ENCODE results near the gene C1orf174.

Gene C1orf174

DNA sequence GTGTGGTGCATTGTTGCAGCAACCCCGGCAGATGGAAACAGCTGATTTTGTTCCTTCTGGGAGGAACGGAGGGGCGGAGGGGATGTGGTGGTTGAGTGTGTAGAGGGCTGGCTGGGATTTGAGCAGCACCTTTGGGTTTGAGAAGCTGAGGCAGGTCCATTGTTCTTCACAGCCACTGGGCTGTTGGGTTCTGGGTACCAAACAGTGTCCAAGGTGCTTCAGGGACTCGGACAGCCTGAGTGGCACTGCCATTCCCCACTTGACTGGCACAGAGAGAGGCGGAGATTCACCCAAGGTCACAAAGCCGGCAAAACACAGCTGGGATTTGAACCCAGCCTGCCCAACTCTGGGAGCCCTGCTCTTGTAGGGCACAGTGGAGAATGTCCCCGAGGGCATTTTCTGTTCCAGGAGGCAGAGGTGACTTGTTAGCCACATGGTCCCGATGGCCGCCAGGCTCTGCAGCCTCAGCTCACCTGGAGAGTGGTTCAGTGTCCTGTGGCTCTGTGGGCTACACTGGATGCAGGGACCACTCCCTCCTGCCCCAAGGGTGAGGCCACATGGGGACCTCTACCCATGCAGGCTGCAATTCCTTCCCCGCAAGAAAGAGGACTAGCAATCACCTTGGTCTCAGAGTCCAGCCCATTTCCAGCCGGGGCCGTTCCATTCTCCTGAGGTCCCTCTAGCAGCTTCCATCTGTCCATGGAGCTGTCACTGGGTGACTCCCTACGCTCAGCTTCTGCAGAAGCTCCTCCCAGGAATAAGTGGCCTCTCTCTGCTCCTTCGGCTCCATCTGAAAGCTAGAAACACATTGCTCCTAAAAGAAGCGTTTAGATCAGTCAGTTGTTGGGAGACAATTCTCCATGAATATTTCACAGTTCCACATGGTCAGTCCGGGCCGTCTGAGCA is 31.2 kb upstream of the C1orf174 start:
- no peak overlapping the region for H3K4me3 Mint-ChIP-seq
- peaks cover 4% of the 10 kb centered on the region for H3K36me3 Mint-ChIP-seq (ENCODE audit: low read depth)

DNA sequence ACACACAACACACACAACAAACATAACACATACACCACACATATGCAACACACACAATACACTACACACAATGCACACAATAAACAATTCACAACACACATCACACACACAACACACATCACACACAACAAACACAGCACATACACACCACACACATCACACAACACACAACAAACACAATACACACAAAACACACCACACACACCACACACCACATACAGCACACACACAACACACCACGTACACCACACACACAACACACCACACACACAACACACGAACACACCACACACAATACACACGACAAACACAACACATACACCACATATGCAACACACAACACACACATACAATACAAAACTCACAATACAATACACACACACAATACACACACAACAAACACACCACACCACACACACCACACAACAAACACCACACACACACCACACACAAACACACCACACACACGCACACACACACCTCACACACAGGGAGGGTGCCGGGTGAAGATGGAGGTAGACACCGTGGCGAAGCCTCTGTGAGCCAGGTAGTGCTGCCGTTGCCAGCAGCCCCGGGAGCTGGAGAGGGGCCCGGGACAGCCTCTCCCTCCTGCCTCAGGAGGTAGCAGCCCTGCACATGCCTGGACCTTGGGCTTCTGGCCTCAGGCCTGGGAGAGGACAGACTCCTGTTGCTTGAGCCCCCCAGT is 30.4 kb upstream of the C1orf174 start:
- H3K27me3 Mint-ChIP-seq (ENCODE audit: low read depth): no peaks in the 10 kb centered on the region
- peaks cover 4% of the 10 kb centered on the region for H3K36me3 Mint-ChIP-seq (ENCODE audit: low read depth)
- H3K4me3 Mint-ChIP-seq: no peak overlapping the region
- H3K27ac Mint-ChIP-seq: no peak overlapping the region
- no peaks in the 10 kb centered on the region for H3K4me1 Mint-ChIP-seq (ENCODE audit: low read depth)
- peaks cover 7% of the 10 kb centered on the region for H3K9me3 Mint-ChIP-seq

More for the DNA sequence above, 31.2 kb upstream of the C1orf174 start:
- Mint-ChIP-seq H3K9me3 (peaks cover 7% of the 10 kb centered on the region), H3K27ac (no peak overlapping the region), H3K4me1 (ENCODE audit: low read depth) (no peaks in the 10 kb centered on the region), H3K27me3 (ENCODE audit: low read depth) (no peaks in the 10 kb centered on the region)

DNA sequence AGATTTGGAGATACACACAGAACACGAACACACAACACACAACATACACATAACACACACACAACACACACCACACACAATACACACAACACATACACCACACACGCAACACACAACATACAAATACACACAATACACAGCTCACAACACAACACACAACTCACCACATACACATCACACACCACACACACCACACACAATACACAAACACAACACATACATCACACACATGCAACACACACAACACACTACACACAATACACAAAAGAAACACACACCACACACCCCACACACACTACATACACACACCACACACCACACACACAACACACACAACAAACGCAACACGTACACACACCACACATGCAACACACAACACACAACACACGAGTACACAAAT is 29.1 kb upstream of the C1orf174 start:
- Mint-ChIP-seq H3K9me3 (peaks cover 7% of the 10 kb centered on the region), H3K4me1 (ENCODE audit: low read depth) (no peaks in the 10 kb centered on the region), H3K27ac (no peak overlapping the region), H3K4me3 (no peak overlapping the region), H3K36me3 (ENCODE audit: low read depth) (peaks cover 4% of the 10 kb centered on the region), H3K27me3 (ENCODE audit: low read depth) (no peaks in the 10 kb centered on the region)

DNA sequence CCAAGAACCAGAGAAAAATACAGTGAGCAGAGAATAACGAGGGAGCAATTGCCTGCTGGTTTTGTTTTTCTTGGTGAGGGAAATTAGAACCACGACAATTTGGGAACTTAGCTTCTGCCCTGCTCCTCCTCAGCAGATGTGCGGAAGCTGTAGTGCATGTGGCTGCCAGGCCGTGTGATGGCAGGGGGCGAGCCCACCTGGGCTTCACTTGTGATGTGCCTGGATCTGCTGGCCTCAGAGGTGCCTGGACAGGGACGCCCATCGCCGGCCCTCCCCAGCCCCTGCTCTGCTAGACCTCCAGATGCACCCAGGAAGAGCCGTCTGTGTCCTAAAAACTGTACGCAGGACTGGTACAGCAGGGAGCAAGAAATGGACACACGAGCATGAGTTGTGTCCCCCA is 28.5 kb upstream of the C1orf174 start:
- Mint-ChIP-seq H3K27ac (no peak overlapping the region), H3K9me3 (peaks cover 7% of the 10 kb centered on the region), H3K4me1 (ENCODE audit: low read depth) (no peaks in the 10 kb centered on the region), H3K4me3 (no peak overlapping the region), H3K36me3 (ENCODE audit: low read depth) (peaks cover 4% of the 10 kb centered on the region), H3K27me3 (ENCODE audit: low read depth) (no peaks in the 10 kb centered on the region)

DNA sequence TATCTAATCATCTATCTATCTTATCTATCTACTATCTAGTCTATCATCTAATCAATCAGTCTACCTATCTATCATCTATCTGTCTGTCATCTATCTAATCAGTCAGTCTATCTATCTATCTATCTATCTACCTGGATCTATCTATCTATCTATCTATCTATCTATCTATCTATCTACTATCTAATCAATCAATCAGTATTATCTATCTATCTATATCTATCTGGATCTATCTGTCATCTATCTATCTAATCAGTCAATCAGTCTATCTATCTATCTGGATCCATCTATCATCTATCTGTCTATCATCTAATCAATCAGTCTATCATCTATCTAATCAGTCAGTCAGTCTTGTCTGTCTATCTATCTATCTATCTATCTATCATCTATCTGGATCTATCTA is 26.9 kb upstream of the C1orf174 start:
- Mint-ChIP-seq H3K9me3 (peaks cover 7% of the 10 kb centered on the region), H3K27me3 (ENCODE audit: low read depth) (no peaks in the 10 kb centered on the region), H3K27ac (no peak overlapping the region), H3K4me1 (ENCODE audit: low read depth) (no peaks in the 10 kb centered on the region), H3K4me3 (no peak overlapping the region), H3K36me3 (ENCODE audit: low read depth) (peaks cover 4% of the 10 kb centered on the region)

DNA sequence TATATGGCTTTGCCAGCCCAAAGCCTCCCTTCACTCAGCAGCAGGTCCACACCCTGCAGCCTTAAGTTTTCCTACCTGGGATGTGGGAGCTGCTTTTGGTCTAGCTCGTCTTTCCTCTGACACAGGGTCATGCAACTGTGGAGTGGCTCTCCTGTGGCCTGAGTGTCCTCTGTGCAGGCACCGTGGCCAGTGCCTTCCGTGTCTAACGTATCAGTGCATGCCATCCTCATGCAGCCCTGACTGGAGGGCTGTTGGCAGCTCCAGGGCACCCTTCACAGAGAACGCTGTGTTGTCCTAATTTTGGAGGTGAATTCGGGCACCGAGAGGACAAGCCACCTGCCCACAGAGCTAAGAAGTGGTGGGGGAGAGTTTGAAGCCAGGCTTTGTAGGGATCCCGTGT is 25.7 kb upstream of the C1orf174 start:
- H3K27ac Mint-ChIP-seq: no peak overlapping the region

DNA sequence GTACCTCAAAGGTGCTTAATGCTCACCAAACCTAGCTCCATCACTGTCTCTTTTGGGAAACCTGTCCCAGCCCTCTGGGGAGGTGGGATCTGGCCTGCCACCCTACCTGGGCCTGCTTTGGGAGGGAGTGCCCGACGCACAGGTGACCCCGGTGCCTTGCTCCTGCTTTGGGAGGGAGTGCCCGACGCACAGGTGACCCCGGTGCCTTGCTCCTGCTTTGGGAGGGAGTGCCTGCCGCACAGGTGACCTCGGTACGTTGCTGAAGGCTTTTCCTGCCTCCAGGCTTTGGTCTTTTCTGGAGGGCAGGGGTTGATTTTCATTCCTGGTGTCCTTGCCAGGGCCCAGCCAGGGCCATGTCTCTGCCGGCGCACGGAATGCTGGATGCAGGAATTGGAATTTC is 25.2 kb upstream of the C1orf174 start:
- Mint-ChIP-seq H3K27ac (no peak overlapping the region), H3K27me3 (ENCODE audit: low read depth) (no peaks in the 10 kb centered on the region), H3K4me1 (ENCODE audit: low read depth) (no peaks in the 10 kb centered on the region), H3K9me3 (peaks cover 4% of the 10 kb centered on the region), H3K36me3 (ENCODE audit: low read depth) (peaks cover 2% of the 10 kb centered on the region), H3K4me3 (no peak overlapping the region)

More for the DNA sequence above, 25.7 kb upstream of the C1orf174 start:
- H3K36me3 Mint-ChIP-seq (ENCODE audit: low read depth): peaks cover 4% of the 10 kb centered on the region
- H3K4me1 Mint-ChIP-seq (ENCODE audit: low read depth): no peaks in the 10 kb centered on the region
- H3K27me3 Mint-ChIP-seq (ENCODE audit: low read depth): no peaks in the 10 kb centered on the region
- H3K9me3 Mint-ChIP-seq: peaks cover 7% of the 10 kb centered on the region
- H3K4me3 Mint-ChIP-seq: no peak overlapping the region

DNA sequence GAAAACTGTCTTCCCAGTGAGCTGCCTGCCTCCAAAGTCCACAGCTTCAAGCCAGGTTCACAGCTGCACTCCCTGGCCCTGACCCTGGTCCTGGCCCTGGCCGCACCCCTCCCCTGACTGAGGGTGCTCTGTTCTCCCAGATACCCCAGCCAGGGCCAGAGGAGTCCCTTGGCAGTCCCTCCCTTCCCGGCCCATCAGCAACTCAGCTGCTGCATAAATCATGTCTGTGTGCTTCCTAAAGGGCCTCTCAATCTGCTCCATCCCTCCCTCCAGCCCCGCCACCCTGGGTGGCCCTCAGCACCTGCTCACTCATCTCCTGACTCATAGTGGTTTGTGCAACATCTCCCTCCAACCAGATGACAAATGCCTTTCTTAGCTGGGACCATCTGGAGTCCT is 24.8 kb upstream of the C1orf174 start:
- Mint-ChIP-seq H3K9me3 (no peaks in the 10 kb centered on the region), H3K36me3 (ENCODE audit: low read depth) (no peaks in the 10 kb centered on the region), H3K4me3 (no peak overlapping the region), H3K4me1 (ENCODE audit: low read depth) (no peaks in the 10 kb centered on the region), H3K27me3 (ENCODE audit: low read depth) (no peaks in the 10 kb centered on the region), H3K27ac (no peak overlapping the region)

DNA sequence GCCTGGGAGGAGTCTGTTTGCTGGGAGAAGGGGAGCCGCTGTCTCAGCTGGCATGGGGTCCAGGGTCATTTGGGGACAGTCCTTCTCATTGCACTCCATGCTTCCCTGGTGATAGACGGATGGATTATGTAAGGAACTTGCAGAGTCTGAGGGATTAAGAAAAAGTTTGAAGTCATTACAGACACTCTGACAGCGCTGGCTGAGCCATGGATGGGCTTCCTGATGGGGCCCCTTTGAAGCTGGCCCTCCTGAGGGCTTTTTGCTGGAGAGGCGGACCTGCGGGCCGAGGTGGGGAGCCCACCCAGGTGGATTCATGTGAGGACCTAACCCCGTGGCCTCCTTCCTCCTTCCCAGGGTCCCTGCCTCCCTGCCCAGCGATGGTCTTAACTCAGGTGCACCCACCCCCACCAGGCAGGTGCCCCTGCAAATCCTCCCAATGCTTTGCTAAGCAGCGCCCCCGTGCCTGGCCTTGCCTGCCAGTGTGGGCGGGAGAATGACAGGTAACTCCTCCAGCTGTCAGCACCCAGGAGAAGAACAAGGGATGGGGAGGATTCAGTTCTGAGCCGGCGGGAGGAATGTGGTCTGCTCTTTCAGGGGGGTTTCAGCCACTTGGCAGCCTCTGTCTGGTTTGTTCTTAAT is 24.2 kb upstream of the C1orf174 start:
- Mint-ChIP-seq H3K36me3 (ENCODE audit: low read depth) (no peaks in the 10 kb centered on the region), H3K4me1 (ENCODE audit: low read depth) (no peaks in the 10 kb centered on the region), H3K4me3 (no peak overlapping the region), H3K9me3 (no peaks in the 10 kb centered on the region), H3K27ac (no peak overlapping the region), H3K27me3 (ENCODE audit: low read depth) (no peaks in the 10 kb centered on the region)

DNA sequence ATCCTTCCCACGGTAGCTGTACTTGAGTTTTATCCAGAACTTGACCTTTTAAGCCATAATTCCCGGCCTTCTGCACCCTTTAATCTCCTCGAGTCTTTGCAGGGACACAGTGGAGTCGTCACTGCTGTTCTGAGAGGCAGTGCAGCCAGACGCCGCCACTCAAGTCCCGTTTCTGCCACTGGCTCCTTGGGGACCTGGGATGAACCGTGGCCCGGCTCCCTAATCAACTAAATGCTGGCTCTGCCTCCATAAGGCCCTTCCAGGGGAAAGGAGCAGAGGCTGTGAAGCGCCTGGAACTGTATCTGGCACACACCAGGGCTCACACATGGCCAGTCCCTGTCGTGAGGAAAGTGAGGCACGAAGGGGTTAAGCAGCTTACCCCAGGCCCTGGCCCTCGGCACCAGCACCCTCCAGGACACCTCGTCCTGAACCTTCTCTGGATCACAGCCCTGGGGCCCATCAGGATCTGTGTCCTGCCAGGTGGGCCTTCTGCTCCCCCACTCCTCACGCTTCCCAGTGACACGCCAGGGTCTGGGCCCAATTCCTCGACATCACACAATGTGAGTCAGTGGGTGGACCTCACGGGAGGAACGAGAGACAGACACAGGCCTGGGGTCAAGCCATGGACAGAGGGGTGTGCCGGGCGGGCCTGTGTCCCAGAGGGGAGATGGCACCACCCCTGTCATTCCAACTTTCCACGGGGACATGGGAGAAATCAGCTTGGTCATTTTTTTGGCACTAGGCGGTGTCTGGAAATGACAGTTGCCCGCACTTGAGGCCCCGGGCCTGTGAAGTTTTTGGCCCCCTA is 23.5 kb upstream of the C1orf174 start:
- Mint-ChIP-seq H3K27ac (no peak overlapping the region), H3K27me3 (ENCODE audit: low read depth) (no peaks in the 10 kb centered on the region), H3K4me3 (no peak overlapping the region), H3K9me3 (no peaks in the 10 kb centered on the region), H3K36me3 (ENCODE audit: low read depth) (no peaks in the 10 kb centered on the region), H3K4me1 (ENCODE audit: low read depth) (no peaks in the 10 kb centered on the region)

DNA sequence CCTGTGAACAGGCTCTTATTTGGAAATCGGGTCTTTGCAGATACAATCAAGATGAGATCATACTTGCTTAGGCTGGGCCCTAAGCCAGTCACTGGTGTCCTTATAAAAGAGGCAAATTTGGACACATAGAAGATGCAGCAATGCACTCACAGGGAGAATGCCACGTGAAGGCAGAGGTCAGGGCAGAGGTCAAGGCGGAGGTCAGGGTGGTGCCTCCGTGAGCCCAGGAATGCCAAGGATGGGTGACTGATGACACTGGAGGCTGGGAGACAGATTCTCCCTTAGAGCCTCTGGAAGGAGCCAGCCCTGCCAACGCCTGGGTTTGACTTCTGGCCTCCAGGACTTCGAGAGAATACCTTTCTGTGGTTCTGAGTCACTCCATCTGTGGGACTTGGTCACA is 22.8 kb upstream of the C1orf174 start:
- H3K9me3 Mint-ChIP-seq: no peaks in the 10 kb centered on the region
- H3K27me3 Mint-ChIP-seq (ENCODE audit: low read depth): no peaks in the 10 kb centered on the region
- no peak overlapping the region for H3K4me3 Mint-ChIP-seq
- H3K27ac Mint-ChIP-seq: no peak overlapping the region
- no peaks in the 10 kb centered on the region for H3K4me1 Mint-ChIP-seq (ENCODE audit: low read depth)
- no peaks in the 10 kb centered on the region for H3K36me3 Mint-ChIP-seq (ENCODE audit: low read depth)

DNA sequence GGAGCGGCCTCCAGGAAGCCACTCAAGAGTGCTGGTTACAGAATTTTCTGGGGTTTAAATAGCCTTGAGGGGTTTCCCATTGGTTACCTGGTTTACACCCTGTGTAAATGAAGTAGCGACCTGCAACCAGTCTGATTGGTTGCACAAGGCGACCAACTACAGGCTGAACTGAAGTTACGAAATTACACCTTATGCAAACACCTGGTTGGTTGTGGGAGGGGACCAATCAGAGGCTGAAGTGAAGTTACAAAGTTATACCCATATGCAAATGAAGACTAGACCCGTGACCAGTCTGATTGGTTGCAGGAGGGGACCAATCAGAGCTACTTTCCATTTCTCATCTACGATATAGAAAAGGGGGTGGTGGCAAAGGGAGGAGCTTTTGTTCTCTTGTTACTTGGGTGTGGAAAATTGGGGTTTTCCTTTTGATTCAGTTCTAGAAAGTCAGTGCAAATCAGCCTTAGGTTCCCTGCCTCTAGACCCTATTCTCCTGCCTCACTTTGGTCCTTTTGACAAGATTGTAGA is 22.2 kb upstream of the C1orf174 start:
- no peaks in the 10 kb centered on the region for H3K9me3 Mint-ChIP-seq
- no peaks in the 10 kb centered on the region for H3K36me3 Mint-ChIP-seq (ENCODE audit: low read depth)
- H3K27ac Mint-ChIP-seq: no peak overlapping the region
- H3K4me3 Mint-ChIP-seq: no peak overlapping the region
- no peaks in the 10 kb centered on the region for H3K4me1 Mint-ChIP-seq (ENCODE audit: low read depth)
- no peaks in the 10 kb centered on the region for H3K27me3 Mint-ChIP-seq (ENCODE audit: low read depth)

DNA sequence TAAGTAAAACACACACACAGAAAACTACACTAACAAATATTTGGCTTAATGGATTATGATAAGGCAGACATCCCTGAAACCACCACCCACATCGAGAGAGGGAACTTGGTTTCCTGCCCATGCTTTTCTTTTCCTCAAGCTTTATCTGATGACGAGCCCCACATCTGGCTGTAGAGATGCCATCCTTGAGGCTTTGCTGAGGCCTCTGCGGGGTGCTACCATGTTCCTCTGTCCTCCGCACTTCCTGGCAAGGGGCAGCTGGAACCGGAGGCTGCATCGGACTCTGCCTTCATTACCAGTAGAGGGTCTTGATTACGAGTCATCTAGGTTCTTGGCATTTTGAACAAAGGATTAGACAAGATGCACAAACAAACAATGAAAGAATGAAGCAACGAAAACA is 21.7 kb upstream of the C1orf174 start:
- Mint-ChIP-seq H3K4me1 (ENCODE audit: low read depth) (no peaks in the 10 kb centered on the region), H3K36me3 (ENCODE audit: low read depth) (no peaks in the 10 kb centered on the region), H3K9me3 (no peaks in the 10 kb centered on the region), H3K27ac (no peak overlapping the region), H3K4me3 (no peak overlapping the region), H3K27me3 (ENCODE audit: low read depth) (no peaks in the 10 kb centered on the region)

DNA sequence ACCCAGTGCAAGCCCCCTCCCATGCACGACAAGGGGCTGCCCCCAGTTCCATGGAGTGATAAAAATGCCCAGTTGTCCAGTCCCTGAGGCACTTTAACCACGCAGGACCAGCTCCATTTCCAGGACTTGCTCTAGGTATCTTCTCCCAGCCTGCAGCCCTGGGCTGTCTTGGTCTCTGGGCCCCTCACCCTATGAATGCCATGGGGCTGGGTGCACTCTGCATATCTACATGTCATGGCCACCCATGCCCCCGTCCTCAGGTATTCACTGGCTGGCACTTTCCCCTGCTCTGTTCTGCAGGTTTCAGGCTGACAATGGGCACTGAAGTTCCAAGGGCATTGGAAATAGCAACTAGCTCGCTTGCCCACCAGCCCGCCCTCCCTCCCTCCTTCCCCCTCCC is 19.6 kb upstream of the C1orf174 start:
- Mint-ChIP-seq H3K9me3 (no peaks in the 10 kb centered on the region), H3K27me3 (ENCODE audit: low read depth) (no peaks in the 10 kb centered on the region), H3K4me3 (no peak overlapping the region), H3K36me3 (ENCODE audit: low read depth) (no peaks in the 10 kb centered on the region), H3K27ac (no peak overlapping the region), H3K4me1 (ENCODE audit: low read depth) (no peaks in the 10 kb centered on the region)
